Measurements from ENCODE around the gene CLCNKB.

DNA sequence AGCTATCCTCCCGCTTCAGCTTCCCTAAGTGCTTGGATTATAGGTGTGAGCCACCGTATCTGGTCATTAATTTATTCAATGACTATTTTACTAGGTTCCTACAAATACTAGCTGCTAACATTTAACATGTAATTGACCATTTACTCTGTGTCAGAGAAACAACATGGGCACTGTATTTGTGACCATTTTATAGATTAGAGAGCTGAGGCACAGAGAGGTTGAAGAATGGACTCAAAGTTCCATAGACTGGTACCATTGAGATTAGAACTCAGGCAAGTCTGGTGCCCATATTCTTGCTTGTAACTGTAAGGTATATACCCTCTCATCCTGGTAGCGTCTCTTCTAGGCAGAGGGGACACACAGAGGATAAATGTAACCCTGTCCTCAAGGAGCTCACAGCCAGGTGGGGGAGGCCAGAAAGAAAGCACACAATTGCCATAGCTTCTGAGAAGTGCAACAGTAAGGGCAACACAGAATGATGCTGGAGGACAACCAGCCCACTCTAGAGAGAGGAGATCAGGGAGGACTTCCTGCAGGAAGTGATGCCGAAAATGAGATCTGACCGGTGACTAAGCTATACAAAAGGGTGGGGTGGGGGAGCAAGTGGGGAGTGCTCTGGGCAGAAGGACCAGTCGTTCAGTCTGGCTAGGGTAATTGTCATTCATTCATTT is 35.8 kb upstream of the CLCNKB start:
- TF ChIP-seq, protein P1, sequence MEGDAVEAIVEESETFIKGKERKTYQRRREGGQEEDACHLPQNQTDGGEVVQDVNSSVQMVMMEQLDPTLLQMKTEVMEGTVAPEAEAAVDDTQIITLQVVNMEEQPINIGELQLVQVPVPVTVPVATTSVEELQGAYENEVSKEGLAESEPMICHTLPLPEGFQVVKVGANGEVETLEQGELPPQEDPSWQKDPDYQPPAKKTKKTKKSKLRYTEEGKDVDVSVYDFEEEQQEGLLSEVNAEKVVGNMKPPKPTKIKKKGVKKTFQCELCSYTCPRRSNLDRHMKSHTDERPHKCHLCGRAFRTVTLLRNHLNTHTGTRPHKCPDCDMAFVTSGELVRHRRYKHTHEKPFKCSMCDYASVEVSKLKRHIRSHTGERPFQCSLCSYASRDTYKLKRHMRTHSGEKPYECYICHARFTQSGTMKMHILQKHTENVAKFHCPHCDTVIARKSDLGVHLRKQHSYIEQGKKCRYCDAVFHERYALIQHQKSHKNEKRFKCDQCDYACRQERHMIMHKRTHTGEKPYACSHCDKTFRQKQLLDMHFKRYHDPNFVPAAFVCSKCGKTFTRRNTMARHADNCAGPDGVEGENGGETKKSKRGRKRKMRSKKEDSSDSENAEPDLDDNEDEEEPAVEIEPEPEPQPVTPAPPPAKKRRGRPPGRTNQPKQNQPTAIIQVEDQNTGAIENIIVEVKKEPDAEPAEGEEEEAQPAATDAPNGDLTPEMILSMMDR (IDR thresholded peaks at IDR 0.05): no peak
- TF ChIP-seq SIN3A (IDR thresholded peaks at IDR 0.05; ENCODE audit: borderline replicate concordance, insufficient read depth, low read depth, low read length): no peak
